IPS-15b (cell line): Measurements from ENCODE around the gene RPS18.
"Not testable (repeated sequence)": the region's sequence is repeated elsewhere in the genome, so short reads cannot be mapped to it uniquely, and the experiment has no call there.

Experiments
- H3K27me3 ChIP-seq: one replicate; pipeline ENCODE4 v1.6.1; 2013; ENCODE audit warnings: low read length; ENCODE audit not compliant: control insufficient read depth, insufficient read depth
- H3K36me3 ChIP-seq: one replicate; pipeline ENCODE4 v1.6.1; 2013; ENCODE audit warnings: low read length; ENCODE audit not compliant: control insufficient read depth, insufficient read depth
- H3K4me1 ChIP-seq: one replicate; pipeline ENCODE4 v1.6.1; 2013; ENCODE audit warnings: mild to moderate bottlenecking, low read length; ENCODE audit not compliant: control insufficient read depth, insufficient read depth
- H3K4me3 ChIP-seq: one replicate; pipeline ENCODE4 v1.5.1; 2013; ENCODE audit warnings: low read depth, low read length
- H3K9ac ChIP-seq: one replicate; pipeline ENCODE4 v1.6.1; 2013; ENCODE audit warnings: low read depth, mild to moderate bottlenecking, low read length
- H3K9me3 ChIP-seq: one replicate; pipeline ENCODE4 v1.6.1; 2013; ENCODE audit warnings: mild to moderate bottlenecking, low read length; ENCODE audit not compliant: control insufficient read depth, insufficient read depth

Gene RPS18

DNA sequence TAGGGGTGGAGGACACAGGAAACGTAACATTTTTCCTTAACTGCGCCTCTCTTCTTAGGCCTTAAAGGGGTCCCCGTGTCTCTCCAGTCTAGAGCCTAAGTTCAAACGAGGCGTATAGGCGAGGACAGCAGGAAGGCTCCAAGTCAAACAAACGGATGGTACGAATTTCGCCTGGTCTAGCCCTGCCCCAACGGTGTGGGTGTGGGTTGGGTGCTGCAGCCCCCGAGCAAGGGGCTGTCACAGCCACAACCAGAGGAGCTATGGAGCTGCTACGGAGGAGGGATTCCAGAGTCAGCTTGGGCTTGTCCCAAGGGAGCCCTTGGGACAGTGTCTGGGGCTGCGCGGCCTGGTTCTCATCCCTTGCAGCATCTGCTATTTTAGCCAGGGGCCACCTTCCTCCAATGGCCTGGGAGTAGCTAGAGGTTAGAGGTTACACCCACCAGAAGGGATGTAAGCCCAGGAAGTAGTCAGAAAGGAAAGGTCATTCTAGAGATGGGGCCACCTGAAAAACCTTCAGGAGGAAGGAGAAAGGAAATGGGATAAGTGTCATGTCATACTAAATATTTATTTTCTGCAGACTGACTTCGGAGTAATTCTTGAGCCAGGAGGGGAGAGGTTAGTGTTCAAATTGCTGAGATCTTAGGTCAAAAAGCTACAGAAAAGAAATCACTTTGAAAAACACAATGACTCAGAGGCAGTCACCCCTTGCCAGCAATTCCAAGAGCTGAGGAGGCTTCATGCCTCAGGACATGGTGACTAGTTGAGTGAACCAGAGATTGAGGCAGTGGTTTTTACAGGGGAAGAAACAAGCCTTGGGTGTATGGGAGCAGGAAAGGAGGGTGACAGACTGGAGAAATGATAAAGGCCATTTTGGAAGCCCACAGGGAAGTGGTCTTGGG lies 21.9 kb upstream of the RPS18 start:
- H3K4me3 ChIP-seq, result peak overlapping the region; percentile 94
- H3K4me1 ChIP-seq, result peaks cover 4% of the 10 kb centered on the region
- peaks cover 22% of the 10 kb centered on the region for H3K27me3 ChIP-seq
- peaks cover 3% of the 10 kb centered on the region for H3K36me3 ChIP-seq
- H3K9ac ChIP-seq, result peak overlapping the region; percentile 95
- no peaks in the 10 kb centered on the region for H3K9me3 ChIP-seq

DNA sequence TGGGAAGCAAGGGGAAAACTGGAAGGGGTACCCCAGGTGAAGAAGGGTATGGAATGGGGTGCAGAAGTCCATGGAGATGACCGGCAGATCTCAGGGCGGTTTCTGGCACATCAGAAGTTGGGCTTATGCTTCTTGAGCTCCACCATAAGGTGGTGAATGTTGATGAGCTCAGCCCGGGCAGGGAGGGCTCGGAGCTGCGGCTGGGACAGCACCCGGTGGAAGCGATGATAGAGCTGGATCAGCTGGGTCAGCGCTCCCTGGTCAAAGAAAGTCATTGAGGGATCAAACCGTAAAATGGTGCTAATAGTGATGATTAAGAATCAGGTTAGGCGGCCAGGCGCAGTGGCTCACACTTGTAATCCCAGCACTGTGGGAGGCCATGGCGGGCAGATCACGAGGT lies 21.1 kb upstream of the RPS18 start:
- Histone ChIP-seq H3K4me1 (peaks cover 4% of the 10 kb centered on the region), H3K9ac (no peak overlapping the region), H3K36me3 (peaks cover 3% of the 10 kb centered on the region), H3K9me3 (no peaks in the 10 kb centered on the region), H3K4me3 (no peak overlapping the region), H3K27me3 (peaks cover 22% of the 10 kb centered on the region)

DNA sequence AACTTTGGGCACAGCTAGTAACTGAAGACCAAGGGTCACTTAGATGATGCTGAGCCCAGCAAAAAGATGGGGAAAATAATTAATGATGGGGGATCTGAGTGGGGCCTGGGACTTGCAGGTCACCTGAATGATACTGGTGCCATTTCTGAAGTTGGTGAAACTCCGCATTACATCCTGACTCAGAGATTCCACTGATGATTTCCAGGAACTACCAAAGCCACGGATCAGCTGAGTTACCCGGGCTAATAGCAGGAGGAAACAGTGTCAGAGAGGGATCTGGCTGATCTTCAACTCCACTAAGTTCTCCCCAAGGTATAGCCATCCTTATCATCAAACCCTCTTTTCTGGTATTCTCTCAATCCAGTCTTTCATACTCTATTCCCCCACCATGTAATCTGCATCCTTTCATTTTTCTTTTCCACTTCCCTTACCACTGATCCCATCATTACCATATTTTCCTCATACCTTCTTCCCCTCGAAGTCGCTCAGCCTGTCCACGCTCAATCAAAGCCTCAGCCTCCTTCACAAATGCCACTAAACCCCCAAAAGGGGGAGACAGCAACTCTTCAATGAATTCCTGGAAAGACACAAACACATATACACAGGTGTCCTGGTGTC lies 20.4 kb upstream of the RPS18 start:
- H3K4me1 ChIP-seq, result peaks cover 4% of the 10 kb centered on the region
- peaks cover 3% of the 10 kb centered on the region for H3K36me3 ChIP-seq
- no peaks in the 10 kb centered on the region for H3K9me3 ChIP-seq

DNA sequence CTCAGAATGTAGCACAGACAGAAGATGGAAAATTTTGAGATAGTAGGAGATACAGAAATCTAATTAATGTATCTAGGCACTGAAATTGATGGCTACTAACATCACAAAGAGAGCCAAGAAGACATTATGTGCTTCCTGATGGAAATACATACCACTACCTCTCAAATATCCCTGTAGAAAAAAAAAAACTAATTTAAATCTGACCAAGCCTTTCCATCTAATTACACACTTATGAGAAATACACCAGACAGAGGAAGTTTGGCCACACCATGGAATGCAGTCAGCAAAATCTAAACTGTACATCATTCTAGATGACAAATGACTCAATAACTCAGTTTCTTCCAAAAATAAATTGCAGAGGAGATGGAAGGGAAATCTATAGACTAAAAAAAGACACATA lies 19.1 kb upstream of the RPS18 start:
- H3K9ac ChIP-seq, result no peak overlapping the region
- H3K36me3 ChIP-seq, result peaks cover 3% of the 10 kb centered on the region
- no peak overlapping the region for H3K4me3 ChIP-seq
- peaks cover 7% of the 10 kb centered on the region for H3K27me3 ChIP-seq
- peaks cover 4% of the 10 kb centered on the region for H3K4me1 ChIP-seq
- no peaks in the 10 kb centered on the region for H3K9me3 ChIP-seq

More for the DNA sequence above, 20.4 kb upstream of the RPS18 start:
- no peak overlapping the region for H3K4me3 ChIP-seq
- peaks cover 19% of the 10 kb centered on the region for H3K27me3 ChIP-seq
- no peak overlapping the region for H3K9ac ChIP-seq

DNA sequence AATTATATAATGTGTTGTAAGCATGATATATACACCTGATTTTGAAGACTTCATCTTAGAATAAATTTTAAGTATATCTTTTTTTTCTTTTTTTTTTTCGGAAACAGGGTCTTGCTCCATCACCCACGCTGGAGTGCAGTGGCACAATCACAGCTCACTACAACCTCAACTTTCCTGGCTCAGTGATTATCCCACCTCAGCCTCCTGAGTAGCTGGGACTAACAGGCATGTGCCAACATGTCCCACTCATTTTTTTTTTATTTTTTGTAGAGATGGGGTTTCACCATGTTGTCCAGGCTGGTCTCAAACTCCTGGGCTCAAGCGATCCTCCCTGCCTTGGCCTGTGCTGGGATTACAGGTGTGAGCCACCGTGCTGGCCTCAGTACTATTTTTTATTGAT lies 17.3 kb upstream of the RPS18 start:
- Histone ChIP-seq H3K36me3 (peaks cover 7% of the 10 kb centered on the region), H3K9ac (no peak overlapping the region), H3K4me3 (no peak overlapping the region), H3K4me1 (peaks cover 2% of the 10 kb centered on the region), H3K27me3 (no peaks in the 10 kb centered on the region), H3K9me3 (no peaks in the 10 kb centered on the region)

DNA sequence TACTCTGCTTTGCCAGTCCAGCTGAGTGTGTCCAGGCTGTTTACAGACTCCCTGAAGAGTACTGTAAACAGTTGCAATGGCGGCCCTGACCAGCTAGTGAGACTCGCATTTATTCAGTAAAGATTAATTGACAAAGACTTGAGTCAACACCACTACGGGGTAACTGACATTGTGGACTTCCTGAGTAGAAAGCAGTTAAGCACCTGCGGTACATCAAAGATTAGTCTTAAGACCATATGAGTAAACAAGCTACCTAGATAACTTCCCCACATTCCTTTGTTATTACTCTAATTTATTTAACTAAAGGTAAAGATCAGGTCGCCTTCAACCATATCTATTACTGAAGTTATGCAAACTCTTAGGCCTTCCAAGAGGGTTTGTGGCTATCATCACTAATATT lies 12.8 kb upstream of the RPS18 start:
- no peaks in the 10 kb centered on the region for H3K9me3 ChIP-seq
- no peaks in the 10 kb centered on the region for H3K4me1 ChIP-seq
- H3K36me3 ChIP-seq, result peaks cover 7% of the 10 kb centered on the region
- H3K4me3 ChIP-seq, result no peak overlapping the region
- H3K27me3 ChIP-seq, result no peaks in the 10 kb centered on the region
- H3K9ac ChIP-seq, result no peak overlapping the region

DNA sequence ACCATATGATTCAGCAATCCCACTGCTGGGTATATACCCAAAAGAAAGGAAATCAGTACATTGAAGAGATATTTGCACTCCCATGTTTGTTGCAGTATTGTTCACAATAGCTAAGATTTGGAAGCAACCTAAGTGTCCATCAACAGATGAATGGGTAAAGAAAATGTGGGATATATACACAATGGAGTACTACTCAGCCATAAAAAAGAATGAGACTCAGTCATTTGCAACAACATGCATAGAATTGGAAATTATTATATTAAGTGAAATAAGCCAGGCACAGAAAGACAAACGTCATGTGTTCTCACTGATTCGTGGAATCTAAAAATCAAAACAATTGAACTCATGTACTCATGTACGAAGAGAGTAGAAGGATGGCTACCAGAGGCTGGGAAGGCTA lies 9.4 kb upstream of the RPS18 start:
- H3K4me3 ChIP-seq, H3K27me3 ChIP-seq, H3K9ac ChIP-seq, H3K9me3 ChIP-seq, H3K4me1 ChIP-seq: not testable (repeated sequence)
- peaks cover 24% of the 10 kb centered on the region for H3K36me3 ChIP-seq

DNA sequence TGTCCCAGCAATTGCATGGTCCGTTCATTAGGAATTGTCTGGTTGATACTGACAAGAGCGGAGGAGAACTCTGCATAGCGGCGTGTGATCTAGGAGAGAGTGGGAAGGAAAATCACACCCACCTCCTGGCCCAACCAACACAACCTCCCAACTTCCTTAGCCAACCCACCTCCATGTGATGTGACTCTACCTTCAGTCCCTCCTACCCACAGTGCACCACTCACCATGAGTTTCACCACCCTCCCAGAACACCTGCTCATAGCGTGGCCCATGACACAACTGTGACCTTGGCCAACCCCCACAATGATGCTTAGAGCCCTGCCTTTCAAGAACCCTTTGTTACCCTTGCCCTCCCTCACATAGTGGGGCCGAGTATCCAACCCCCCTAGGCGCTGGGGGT lies 7.9 kb upstream of the RPS18 start:
- no peak overlapping the region for H3K9ac ChIP-seq
- peaks cover 32% of the 10 kb centered on the region for H3K36me3 ChIP-seq

DNA sequence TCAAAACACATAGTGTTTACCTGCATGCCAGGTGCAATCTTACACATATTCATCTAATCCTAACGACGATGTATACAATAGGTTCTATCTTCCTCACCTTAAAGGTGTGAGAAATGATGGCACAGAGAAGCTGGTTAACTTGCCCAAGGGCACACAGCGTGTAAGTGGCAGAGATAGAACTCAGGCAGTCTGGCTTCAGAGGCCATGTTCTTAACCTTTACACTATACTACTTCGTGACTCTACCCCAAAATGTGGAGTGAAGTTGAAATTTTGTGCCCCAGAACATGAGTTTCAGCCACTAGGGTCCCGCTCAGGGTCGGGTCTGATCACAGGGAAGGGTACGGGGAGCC lies 783 bp upstream of the RPS18 start:
- no peaks in the 10 kb centered on the region for H3K27me3 ChIP-seq
- H3K36me3 ChIP-seq, result peaks cover 59% of the 10 kb centered on the region

More for the DNA sequence above, 7.9 kb upstream of the RPS18 start:
- Histone ChIP-seq H3K4me3 (no peak overlapping the region), H3K9me3 (no peaks in the 10 kb centered on the region), H3K4me1 (no peaks in the 10 kb centered on the region), H3K27me3 (no peaks in the 10 kb centered on the region)

DNA sequence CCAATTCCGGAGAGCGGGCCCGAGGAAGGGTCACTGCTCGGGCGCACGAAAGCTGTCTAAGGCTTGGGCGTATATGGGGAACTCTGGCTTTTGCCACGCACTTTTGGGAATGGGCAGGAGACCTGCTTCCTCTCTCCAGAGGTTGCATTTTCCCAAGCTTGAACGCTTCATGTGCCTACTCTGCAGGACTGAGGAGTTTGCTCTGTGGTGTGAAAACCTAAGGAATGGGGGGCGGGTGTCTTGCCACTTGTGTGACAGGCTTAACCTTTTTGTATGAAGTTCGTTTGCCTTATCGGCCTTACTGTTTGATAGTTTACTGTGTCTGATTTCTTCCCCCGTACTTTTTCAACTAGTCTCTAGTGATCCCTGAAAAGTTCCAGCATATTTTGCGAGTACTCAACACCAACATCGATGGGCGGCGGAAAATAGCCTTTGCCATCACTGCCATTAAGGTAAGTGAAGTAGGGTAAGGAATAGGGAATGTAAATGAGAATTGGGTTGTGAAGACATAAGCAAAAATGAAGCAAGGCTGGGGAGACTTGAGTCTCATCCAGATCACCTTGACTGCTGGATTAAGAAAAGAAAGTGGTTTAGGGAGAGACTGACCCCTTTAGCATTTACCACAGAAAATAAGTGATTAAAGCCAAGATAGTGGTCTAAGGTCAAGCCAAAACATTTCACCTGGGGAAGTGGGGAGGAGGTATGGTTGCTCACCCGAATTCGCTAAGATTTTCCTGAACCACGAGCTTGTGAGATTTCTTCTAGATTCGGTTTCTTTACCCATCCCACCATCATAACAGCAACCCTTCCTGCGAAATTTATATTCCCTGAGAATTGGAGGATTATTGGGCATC lies 627 bp downstream of the RPS18 start:
- H3K9ac ChIP-seq, result peak overlapping the region; percentile 100

More for the DNA sequence above, 783 bp upstream of the RPS18 start:
- Histone ChIP-seq H3K9me3 (no peaks in the 10 kb centered on the region), H3K4me3 (peak overlapping the region; percentile 93), H3K9ac (peak overlapping the region; percentile 98), H3K4me1 (peaks cover 12% of the 10 kb centered on the region)

DNA sequence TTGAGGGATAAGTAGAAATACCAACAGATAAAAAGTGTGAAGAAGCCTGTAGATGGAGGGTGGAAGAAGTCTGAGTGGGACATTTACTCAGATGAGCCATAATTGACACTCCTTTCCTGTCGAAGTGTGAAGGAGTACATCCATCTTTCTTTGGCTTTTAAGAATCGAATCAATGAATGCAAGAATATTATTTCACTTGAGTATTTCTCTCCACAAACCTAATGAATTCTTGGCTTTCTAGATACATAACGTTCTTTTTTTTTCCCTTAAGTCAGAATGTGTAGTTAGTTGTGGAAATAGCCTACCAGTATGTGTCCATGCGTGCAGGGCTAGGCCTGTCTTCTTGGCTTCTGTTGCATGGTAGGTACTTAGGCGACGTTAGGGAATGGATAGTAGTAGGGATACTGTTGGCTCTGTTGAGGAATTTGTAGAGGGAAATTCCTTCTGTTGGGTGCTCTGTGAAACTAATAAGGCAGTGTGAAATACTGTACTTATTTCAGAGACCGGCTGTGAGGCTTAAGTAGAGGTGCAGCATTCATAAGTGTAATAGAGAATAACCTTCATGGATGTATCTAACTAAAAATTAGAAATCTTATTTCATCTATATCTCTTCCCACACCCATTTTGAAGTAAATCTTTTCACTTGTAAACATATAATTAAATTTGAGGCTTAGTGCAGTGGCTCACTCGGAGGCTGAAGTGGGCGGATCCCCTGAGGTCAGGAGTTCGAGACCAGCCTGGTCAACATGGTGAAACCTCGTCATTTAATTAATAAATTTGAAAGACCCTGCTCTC lies 1.5 kb downstream of the RPS18 start:
- Histone ChIP-seq H3K36me3 (peaks cover 42% of the 10 kb centered on the region), H3K4me1 (peaks cover 12% of the 10 kb centered on the region), H3K9ac (peak overlapping the region; percentile 100), H3K27me3 (no peaks in the 10 kb centered on the region), H3K9me3 (no peaks in the 10 kb centered on the region), H3K4me3 (peak overlapping the region; percentile 93)

More for the DNA sequence above, 627 bp downstream of the RPS18 start:
- H3K9me3 ChIP-seq, result no peaks in the 10 kb centered on the region
- H3K36me3 ChIP-seq, result peaks cover 50% of the 10 kb centered on the region
- H3K27me3 ChIP-seq, result no peaks in the 10 kb centered on the region
- H3K4me1 ChIP-seq, result peaks cover 12% of the 10 kb centered on the region
- H3K4me3 ChIP-seq, result peak overlapping the region; percentile 93
